Caco-2 (cell line): ENCODE measurements around the gene ARHGAP19. TPM values are rescaled to one million over a fixed set of nuclear protein-coding genes. Genes with fewer than 3 reads are reported as not detected.

Source experiments
- BruUV-seq: library from RNA; stranded (reverse); fragments of 400-500 nt; replicated peaks from 2 replicates; lab custom pipeline; 2021; lab: Mats Ljungman, UMichigan
- CTCF ChIA-PET: fragments of 300-600 bp; sonication (Branson Sonifier 250); formaldehyde crosslinking; loops from one replicate; lab custom pipeline; 2022; ENCODE audit warnings: antibody characterized with exemption; lab: Charles Lee
- POLR2A ChIA-PET: fragments of 300-600 bp; sonication (Branson Sonifier 250); formaldehyde crosslinking; loops from one replicate; lab custom pipeline; 2022; ENCODE audit warnings: antibody characterized with exemption; lab: Charles Lee
- DNase-seq, 2 experiments: peaks; one replicate each; pipeline versions ENCODE4 v3.0.0 to v3.0.0-alpha.2; 2020 to 2022
- H3K27me3 ChIP-seq: replicated peaks from 2 replicates; pipeline ENCODE4 v1.6.0; 2011; ENCODE audit warnings: low read length; ENCODE audit not compliant: control insufficient read depth, insufficient read depth
- H3K36me3 ChIP-seq: 2 replicates; pipeline ENCODE4 v1.5.1; 2011; ENCODE audit warnings: low read length; ENCODE audit not compliant: control insufficient read depth, insufficient read depth
- H3K4me1 ChIP-seq: fragments of 250-450 bp; sonication (Bioruptor Pico); 2 replicates; pipeline ENCODE4 v1.5.1; 2020; ENCODE audit warnings: mild to moderate bottlenecking
- H3K4me3 ChIP-seq: 2 replicates; pipeline ENCODE4 v1.5.1; 2011; ENCODE audit warnings: low read depth, mild to moderate bottlenecking, control low read depth, low read length
- H3K9me3 ChIP-seq: fragments of 250-450 bp; sonication (Bioruptor Pico); 2 replicates; pipeline ENCODE4 v1.5.1; 2020; ENCODE audit warnings: mild to moderate bottlenecking, moderate library complexity
- H3K27ac Mint-ChIP-seq: one replicate; pipeline ENCODE4 v1.8.0; 2022; ENCODE audit warnings: mixed read lengths; ENCODE audit not compliant: unreplicated experiment
- H3K27me3 Mint-ChIP-seq: one replicate; pipeline ENCODE4 v1.8.0; 2022; ENCODE audit warnings: mixed read lengths; ENCODE audit not compliant: insufficient read depth, unreplicated experiment
- H3K36me3 Mint-ChIP-seq: one replicate; pipeline ENCODE4 v1.8.0; 2022; ENCODE audit warnings: mild to moderate bottlenecking, mixed read lengths; ENCODE audit not compliant: insufficient read depth, unreplicated experiment
- H3K4me1 Mint-ChIP-seq: one replicate; pipeline ENCODE4 v1.8.0; 2022; ENCODE audit warnings: low read depth, mixed read lengths; ENCODE audit not compliant: unreplicated experiment
- H3K4me3 Mint-ChIP-seq: one replicate; pipeline ENCODE4 v1.8.0; 2022; ENCODE audit warnings: mild to moderate bottlenecking, moderate library complexity, mixed read lengths; ENCODE audit not compliant: unreplicated experiment
- H3K9me3 Mint-ChIP-seq: one replicate; pipeline ENCODE4 v1.8.0; 2022; ENCODE audit warnings: mixed read lengths; ENCODE audit not compliant: unreplicated experiment
- CTCF ChIP-seq, 2 experiments: fragments of 200-600 bp in 1 of 2; IDR thresholded peaks; 1 replicate in 1 of 2; 2 replicates in 1 of 2; pipeline versions ENCODE4 v1.5.1 to v1.8.0; 2011 to 2022; ENCODE audit warnings: antibody characterized with exemption in 1 of 2, control low read depth in 1 of 2, inconsistent platforms in 1 of 2, low read depth in 1 of 2, low read length in 1 of 2, mild to moderate bottlenecking in 1 of 2, moderate library complexity in 1 of 2; ENCODE audit not compliant: insufficient read depth in 1 of 2, severe bottlenecking in 1 of 2, unreplicated experiment in 1 of 2
- intact Hi-C: fragments of 100-400 bp; cut with micrococcal nuclease; formaldehyde crosslinking; loops from one replicate; pipeline ENCODE4 v1.10.0; 2022; ENCODE audit not compliant: unreplicated experiment
- total RNA-seq: library from RNA; stranded (reverse); gene quantifications from 2 replicates; pipeline ENCODE4 v1.2.3, GENCODE V29; 2022

The ARHGAP19 gene
- total RNA-seq, 1 experiment from 2014 or later: 13.9 TPM

- POLR2A ChIA-PET: no interaction called here
- peaks cover 10% of the 10 kb centered on the region for H3K4me1 Mint-ChIP-seq
- H3K9me3 Mint-ChIP-seq: no peaks in the 10 kb centered on the region
- no peaks in the 10 kb centered on the region for H3K36me3 ChIP-seq
- no peaks in the 10 kb centered on the region for H3K36me3 Mint-ChIP-seq
- no peak for TF ChIP-seq CTCF (IDR thresholded peaks at IDR 0.05; ENCODE audit: insufficient read depth in 1 of 2, low read depth in 1 of 2, low read length in 1 of 2, severe bottlenecking in 1 of 2, unreplicated experiment in 1 of 2)
- DNase-seq: no peak
- no peaks in the 10 kb centered on the region for H3K27me3 Mint-ChIP-seq
- H3K27ac Mint-ChIP-seq: no peak overlapping the region
- H3K27me3 ChIP-seq: no peaks in the 10 kb centered on the region; the same call in 1 of the 2 replicates
- CTCF ChIA-PET: no interaction called here
- peaks cover 12% of the 10 kb centered on the region for H3K4me1 ChIP-seq
- no peak overlapping the region for H3K4me3 ChIP-seq
- H3K9me3 ChIP-seq: no peaks in the 10 kb centered on the region
- no TSS peak for BruUV-seq
- intact Hi-C loops: no loop called here
- H3K4me3 Mint-ChIP-seq: no peak overlapping the region
Observed at GRCh38 chr10:97302088-97302791, 9.8 kb upstream of the ARHGAP19 start.

- no TSS peak for BruUV-seq
- H3K4me3 ChIP-seq: no peak overlapping the region
- H3K36me3 Mint-ChIP-seq: no peaks in the 10 kb centered on the region
- no peaks in the 10 kb centered on the region for H3K9me3 Mint-ChIP-seq
- no peaks in the 10 kb centered on the region; the same call in 1 of the 2 replicates for H3K27me3 ChIP-seq
- no peak overlapping the region for H3K4me3 Mint-ChIP-seq
- CTCF ChIA-PET: no interaction called here
- peaks cover 10% of the 10 kb centered on the region for H3K4me1 Mint-ChIP-seq
- no peaks in the 10 kb centered on the region for H3K36me3 ChIP-seq
- H3K9me3 ChIP-seq: no peaks in the 10 kb centered on the region
- H3K4me1 ChIP-seq: peaks cover 13% of the 10 kb centered on the region
- POLR2A ChIA-PET: no interaction called here
- TF ChIP-seq CTCF (IDR thresholded peaks at IDR 0.05; ENCODE audit: insufficient read depth in 1 of 2, low read depth in 1 of 2, low read length in 1 of 2, severe bottlenecking in 1 of 2, unreplicated experiment in 1 of 2): no peak
- no peak overlapping the region for H3K27ac Mint-ChIP-seq
- intact Hi-C loops: no loop called here
- DNase-seq: no peak
- no peaks in the 10 kb centered on the region for H3K27me3 Mint-ChIP-seq
Observed at GRCh38 chr10:97300980-97301379, 8.5 kb upstream of the ARHGAP19 start.

- no peaks in the 10 kb centered on the region for H3K36me3 Mint-ChIP-seq
- peaks cover 10% of the 10 kb centered on the region for H3K4me1 Mint-ChIP-seq
- peak overlapping the region; percentile 5 for H3K4me3 Mint-ChIP-seq
- peak overlapping the region; percentile 13 for H3K27ac Mint-ChIP-seq
- H3K27me3 Mint-ChIP-seq: no peaks in the 10 kb centered on the region
- BruUV-seq: no TSS peak
- Histone ChIP-seq H3K9me3 (no peaks in the 10 kb centered on the region), H3K4me3 (no peak overlapping the region), H3K36me3 (no peaks in the 10 kb centered on the region), H3K4me1 (peaks cover 13% of the 10 kb centered on the region), H3K27me3 (no peaks in the 10 kb centered on the region)
- no peaks in the 10 kb centered on the region for H3K9me3 Mint-ChIP-seq
- intact Hi-C loops: no loop called here
- POLR2A ChIA-PET: no interaction called here
- CTCF ChIA-PET: no interaction called here
- no peak for DNase-seq
- TF ChIP-seq CTCF (IDR thresholded peaks at IDR 0.05; ENCODE audit: insufficient read depth in 1 of 2, low read depth in 1 of 2, low read length in 1 of 2, severe bottlenecking in 1 of 2, unreplicated experiment in 1 of 2): no peak
Observed at GRCh38 chr10:97298223-97298571, 5.8 kb upstream of the ARHGAP19 start.
